Measurements from ENCODE around the gene SLC26A9.

GRCh38 chr1:205944525-205944924 lies 1.3 kb upstream of the SLC26A9 start:
- TF ChIP-seq TAF1 (IDR thresholded peaks at IDR 0.05; ENCODE audit: borderline replicate concordance, low read depth, low read length): no peak
- no peak for TF ChIP-seq POLR2A (IDR thresholded peaks at IDR 0.05; ENCODE audit: low read depth, low read length)
